BLaER1 treated with 17β-estradiol and CSF1 and Interleukin-3, amounts not matched to agents 10 nM and 100 nM (cell line): ENCODE data around the gene TTC7B.

Experiments
- H3K27ac ChIP-seq, 11 experiments: shearing (Covaris generic); formaldehyde crosslinking; 2 replicates each; pipeline ENCODE4 v1.8.1; 2022
- H3K27me3 ChIP-seq, 11 experiments: shearing (Covaris generic); formaldehyde crosslinking; 2 replicates each; pipeline ENCODE4 v1.8.1; 2022
- H3K36me3 ChIP-seq, 11 experiments: shearing (Covaris generic); formaldehyde crosslinking; 2 replicates each; pipeline ENCODE4 v1.8.1; 2022
- H3K4me1 ChIP-seq, 10 experiments: shearing (Covaris generic); formaldehyde crosslinking; 2 replicates each; pipeline ENCODE4 v1.8.1; 2022
- H3K4me2 ChIP-seq, 11 experiments: shearing (Covaris generic); formaldehyde crosslinking; 2 replicates each; pipeline ENCODE4 v1.8.1; 2022
- H3K4me3 ChIP-seq, 10 experiments: shearing (Covaris generic); formaldehyde crosslinking; 2 replicates each; pipeline ENCODE4 v1.8.1; 2022
- H3K9ac ChIP-seq, 11 experiments: shearing (Covaris generic); formaldehyde crosslinking; 2 replicates each; pipeline ENCODE4 v1.8.1; 2022
- H3K9me3 ChIP-seq, 11 experiments: shearing (Covaris generic); formaldehyde crosslinking; replicated peaks in 1 of 11; 2 replicates each; pipeline ENCODE4 v1.8.1; 2022
- H4K20me1 ChIP-seq, 11 experiments: shearing (Covaris generic); formaldehyde crosslinking; 2 replicates each; pipeline ENCODE4 v1.8.1; 2022
- Cebpa-rat ChIP-seq, 11 experiments: shearing (Covaris generic); IDR thresholded peaks; 2 replicates each; pipeline ENCODE4 v1.8.1; 2022

The TTC7B gene

DNA sequence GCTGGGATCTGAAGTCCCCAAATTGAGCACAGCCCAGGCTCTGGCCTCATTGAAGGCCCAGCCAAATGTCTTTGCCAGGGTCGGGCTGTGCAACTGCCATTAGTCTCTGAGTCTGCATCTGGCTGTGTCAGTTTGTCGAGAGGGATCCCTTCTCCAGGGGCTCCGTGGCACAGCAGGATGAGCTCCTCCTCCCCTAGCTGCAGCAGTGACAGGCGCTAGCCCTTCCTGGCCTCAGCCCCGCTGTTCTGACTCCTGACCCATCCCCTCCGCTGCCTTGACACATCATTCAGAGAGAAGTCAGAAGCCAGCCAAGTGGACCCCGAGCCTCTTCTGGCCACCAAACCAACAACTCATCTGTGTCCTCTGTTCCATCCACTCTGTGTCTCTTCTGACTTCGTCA is 231.1 kb downstream of the TTC7B start:
- no peak overlapping the region for H3K27ac ChIP-seq
- H3K36me3 ChIP-seq, result peaks cover 0 to 72% (median 16%) of the 10 kb centered on the region in 11 experiments; a peak in 14 of 22 replicates
- H3K27me3 ChIP-seq, result no peaks in the 10 kb centered on the region
- no peak overlapping the region for H3K4me3 ChIP-seq
- H3K4me1 ChIP-seq, result no peaks in the 10 kb centered on the region
- TF ChIP-seq Cebpa-rat (IDR thresholded peaks at IDR 0.05), result no peak
- H3K4me2 ChIP-seq, result no peak overlapping the region
- H3K9me3 ChIP-seq, result peaks cover 0 to 20% (median 12%) of the 10 kb centered on the region in 11 experiments; a peak in 18 of 22 replicates
- H3K9ac ChIP-seq, result no peak overlapping the region
- H4K20me1 ChIP-seq, result no peaks in the 10 kb centered on the region

DNA sequence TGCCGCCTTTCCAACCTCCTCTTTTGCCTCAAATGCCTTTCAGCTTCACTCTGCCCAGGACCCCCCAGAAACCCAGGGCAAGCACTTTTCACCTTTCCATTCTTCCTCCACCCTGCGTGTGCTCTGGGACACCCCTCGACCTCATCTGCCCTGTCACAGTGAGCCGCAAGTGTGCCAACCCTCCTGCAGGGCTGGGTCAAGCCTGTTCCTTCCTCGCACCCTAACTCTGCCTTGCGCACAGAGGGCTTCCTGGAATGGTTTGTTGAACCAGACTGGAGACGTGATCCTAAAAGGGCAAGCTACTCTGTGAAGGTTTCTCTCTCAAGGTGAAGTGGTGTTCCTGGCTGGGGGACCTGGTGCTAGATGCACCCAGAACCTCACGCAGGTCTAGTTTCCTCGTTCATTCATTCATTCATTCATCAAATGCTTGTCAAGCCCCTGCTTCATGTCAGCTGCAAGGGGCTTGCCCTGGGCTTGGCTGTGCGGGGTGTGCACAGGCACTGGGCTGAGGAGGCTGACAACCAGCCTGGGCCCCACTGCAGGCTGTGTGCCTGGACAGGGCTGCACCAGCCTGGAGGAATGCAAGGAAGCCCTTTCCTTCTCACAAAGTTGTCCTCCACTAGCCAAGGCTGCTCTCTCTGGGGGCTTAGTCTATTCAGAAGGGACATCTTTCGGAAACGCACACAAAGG is 232.2 kb downstream of the TTC7B start:
- H3K4me1 ChIP-seq, result no peaks in the 10 kb centered on the region
- H4K20me1 ChIP-seq, result no peaks in the 10 kb centered on the region
- peaks cover 0 to 20% (median 12%) of the 10 kb centered on the region in 11 experiments; a peak in 18 of 22 replicates for H3K9me3 ChIP-seq
- no peaks in the 10 kb centered on the region for H3K27me3 ChIP-seq
- H3K4me3 ChIP-seq, result no peak overlapping the region
- H3K27ac ChIP-seq, result no peak overlapping the region
- TF ChIP-seq Cebpa-rat (IDR thresholded peaks at IDR 0.05), result no peak
- no peak overlapping the region for H3K4me2 ChIP-seq
- H3K36me3 ChIP-seq, result peaks cover 0 to 74% (median 16%) of the 10 kb centered on the region in 11 experiments; a peak in 14 of 22 replicates
- no peak overlapping the region for H3K9ac ChIP-seq

DNA sequence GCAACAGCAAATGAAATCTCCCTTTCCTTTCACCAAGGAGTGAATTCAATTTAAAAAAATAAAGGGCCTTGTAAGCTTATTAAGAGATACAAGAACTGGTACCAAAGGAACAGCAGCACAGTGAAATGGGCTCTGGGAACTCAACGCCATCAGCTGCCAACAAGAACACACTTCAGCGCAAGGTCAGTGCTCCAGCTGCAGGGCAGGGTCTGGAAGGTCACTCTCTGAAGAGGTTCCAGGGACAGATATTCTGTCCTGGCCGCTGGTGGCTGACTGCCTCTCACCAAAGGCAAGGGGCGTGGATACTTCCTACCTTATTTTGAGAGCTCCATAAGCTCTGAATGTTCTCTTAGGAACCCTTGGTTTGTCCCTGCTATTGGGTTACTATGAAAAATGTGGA is 232.8 kb downstream of the TTC7B start:
- H3K36me3 ChIP-seq, result peaks cover 0 to 78% (median 16%) of the 10 kb centered on the region in 11 experiments; a peak in 15 of 22 replicates
- no peak overlapping the region for H3K27ac ChIP-seq
- no peaks in the 10 kb centered on the region for H4K20me1 ChIP-seq
- no peaks in the 10 kb centered on the region for H3K4me1 ChIP-seq
- no peaks in the 10 kb centered on the region for H3K27me3 ChIP-seq
- H3K4me2 ChIP-seq, result no peak overlapping the region
- peaks cover 0 to 20% (median 12%) of the 10 kb centered on the region in 11 experiments; a peak in 18 of 22 replicates for H3K9me3 ChIP-seq
- no peak overlapping the region for H3K9ac ChIP-seq
- no peak overlapping the region for H3K4me3 ChIP-seq
- TF ChIP-seq Cebpa-rat (IDR thresholded peaks at IDR 0.05), result no peak

DNA sequence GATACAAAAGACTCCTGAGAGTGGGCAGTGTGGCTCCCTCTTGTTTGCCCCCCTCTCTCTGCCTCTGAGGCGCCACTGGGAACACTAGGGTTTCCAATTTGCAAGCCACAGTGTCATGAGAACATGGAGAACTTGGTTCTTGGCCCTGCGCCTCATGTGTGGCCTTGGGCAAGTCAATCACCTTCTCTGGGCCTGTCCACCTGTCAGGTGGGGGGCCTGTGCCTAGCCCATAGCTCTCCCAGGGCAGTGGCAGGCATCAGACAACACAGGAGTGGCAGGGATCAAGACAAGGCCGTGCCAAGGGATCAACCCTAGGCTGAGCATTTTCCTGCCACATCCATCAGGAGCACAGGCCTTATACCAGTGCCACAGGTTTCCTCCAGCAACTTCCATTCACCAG is 234.1 kb downstream of the TTC7B start:
- Histone ChIP-seq H3K4me3 (no peak overlapping the region), H3K27ac (no peak overlapping the region), H3K36me3 (peaks cover 0 to 79% (median 22%) of the 10 kb centered on the region in 11 experiments; a peak in 16 of 22 replicates), H3K9ac (no peak overlapping the region), H3K27me3 (no peaks in the 10 kb centered on the region), H4K20me1 (no peaks in the 10 kb centered on the region), H3K9me3 (peaks cover 0 to 20% (median 12%) of the 10 kb centered on the region in 11 experiments; a peak in 18 of 22 replicates), H3K4me1 (peaks cover 0 to 6% (median 0%) of the 10 kb centered on the region in 10 experiments; a peak in 2 of 20 replicates), H3K4me2 (no peak overlapping the region)
- TF ChIP-seq Cebpa-rat (IDR thresholded peaks at IDR 0.05), result no peak

DNA sequence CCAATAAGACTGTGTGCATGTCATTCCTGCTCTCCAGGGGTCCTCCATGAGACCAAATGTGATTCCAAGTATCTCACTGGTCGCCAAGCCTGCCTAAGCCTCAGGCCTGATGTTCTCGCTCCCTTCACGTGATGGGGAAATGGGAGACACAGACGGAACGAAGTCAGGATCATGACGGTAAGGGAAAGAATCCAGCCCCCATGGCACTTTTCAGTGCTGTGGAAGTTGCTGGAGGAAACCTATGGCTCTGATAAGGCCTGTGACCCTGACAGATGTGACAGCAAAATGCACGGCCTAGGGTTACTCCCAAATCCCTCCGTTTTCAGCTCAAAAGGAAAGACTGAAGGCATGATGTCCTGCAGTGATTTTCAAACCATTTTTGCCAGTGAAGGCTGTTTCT is 234.5 kb downstream of the TTC7B start:
- Histone ChIP-seq H3K9me3 (peaks cover 0 to 20% (median 12%) of the 10 kb centered on the region in 11 experiments; a peak in 18 of 22 replicates), H3K9ac (no peak overlapping the region), H3K4me2 (no peak overlapping the region), H3K36me3 (peaks cover 0 to 77% (median 22%) of the 10 kb centered on the region in 11 experiments; a peak in 16 of 22 replicates), H3K4me3 (no peak overlapping the region), H4K20me1 (no peaks in the 10 kb centered on the region), H3K4me1 (peaks cover 0 to 8% (median 0%) of the 10 kb centered on the region in 10 experiments; a peak in 2 of 20 replicates), H3K27ac (no peak overlapping the region), H3K27me3 (no peaks in the 10 kb centered on the region)
- TF ChIP-seq Cebpa-rat (IDR thresholded peaks at IDR 0.05), result no peak

DNA sequence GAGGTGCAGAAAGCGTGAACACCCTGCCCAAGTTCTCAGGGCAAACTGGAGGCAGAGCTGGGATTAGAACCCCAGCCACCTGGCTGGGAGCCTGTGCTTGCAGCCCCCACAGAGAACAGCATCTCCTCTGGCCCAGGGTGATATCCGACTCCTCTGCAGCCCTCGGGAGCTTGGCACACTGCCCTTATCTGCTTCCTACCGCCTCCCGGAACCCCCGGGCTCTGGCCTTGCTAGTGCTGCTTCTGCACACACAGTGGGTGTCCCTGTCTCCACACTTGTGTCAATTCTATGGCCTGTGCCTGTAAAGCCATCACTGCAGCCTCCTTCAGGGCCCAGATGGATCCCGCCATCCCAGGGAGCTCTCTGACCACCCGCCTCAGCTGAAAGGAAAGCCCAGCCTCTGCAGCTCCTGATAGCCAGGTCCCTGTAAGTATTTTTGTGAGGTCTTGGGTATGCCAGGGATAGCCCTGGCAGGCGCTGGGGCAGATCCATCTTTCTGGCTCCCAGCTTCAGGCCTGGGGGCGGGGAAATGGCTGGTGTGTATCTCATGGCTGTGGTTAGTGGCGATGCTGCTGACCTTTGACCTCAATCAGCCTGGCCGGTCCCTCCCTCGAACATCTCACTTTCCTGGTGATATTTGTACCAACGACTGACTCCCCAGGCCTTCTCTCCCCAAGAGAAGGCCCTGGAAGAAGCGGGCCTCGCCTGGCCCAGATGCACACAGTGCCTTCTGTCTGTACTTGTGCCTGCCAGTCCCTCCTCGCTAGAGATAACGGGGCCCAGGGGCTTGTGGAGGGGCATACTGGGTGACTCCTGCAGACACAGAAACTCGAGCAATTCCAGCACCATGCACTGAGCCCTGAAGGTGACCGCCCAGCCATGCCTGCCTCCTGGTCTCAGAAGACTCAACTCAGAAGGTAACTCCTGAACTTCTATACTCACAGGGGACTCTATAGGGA is 235.6 kb downstream of the TTC7B start:
- Histone ChIP-seq H4K20me1 (no peaks in the 10 kb centered on the region), H3K4me3 (no peak overlapping the region), H3K9ac (no peak overlapping the region), H3K9me3 (peaks cover 0 to 20% (median 12%) of the 10 kb centered on the region in 11 experiments; a peak in 18 of 22 replicates), H3K4me1 (peaks cover 0 to 8% (median 0%) of the 10 kb centered on the region in 10 experiments; a peak in 2 of 20 replicates), H3K36me3 (peaks cover 0 to 80% (median 22%) of the 10 kb centered on the region in 11 experiments; a peak in 16 of 22 replicates), H3K27me3 (no peaks in the 10 kb centered on the region), H3K4me2 (no peak overlapping the region), H3K27ac (no peak overlapping the region)
- TF ChIP-seq Cebpa-rat (IDR thresholded peaks at IDR 0.05), result no peak

DNA sequence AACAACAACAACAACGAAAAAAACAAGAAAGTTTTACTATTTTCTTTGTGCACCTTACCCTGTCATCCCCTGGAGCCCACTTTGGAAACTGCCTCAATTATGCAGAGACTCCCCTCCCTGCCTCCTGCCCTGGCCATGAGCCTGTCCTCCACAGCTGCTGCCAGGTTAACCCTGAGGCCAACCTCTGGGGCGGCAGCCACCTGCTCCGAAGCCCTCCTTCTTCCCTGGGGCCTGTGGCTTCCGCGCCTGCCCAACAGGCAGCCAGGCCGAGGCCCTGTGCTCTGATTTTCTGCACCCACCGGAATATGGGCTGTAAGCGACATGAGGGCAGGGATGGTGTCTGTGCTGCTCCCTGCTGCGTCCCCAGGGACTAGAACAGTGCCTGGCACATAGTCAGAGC is 236.4 kb downstream of the TTC7B start:
- Histone ChIP-seq H3K4me1 (peaks cover 0 to 13% (median 0%) of the 10 kb centered on the region in 10 experiments; a peak in 6 of 20 replicates), H3K36me3 (peaks cover 0 to 80% (median 22%) of the 10 kb centered on the region in 11 experiments; a peak in 16 of 22 replicates), H3K4me2 (no peak overlapping the region), H3K4me3 (no peak overlapping the region), H3K27me3 (no peaks in the 10 kb centered on the region), H3K9ac (no peak overlapping the region), H4K20me1 (no peaks in the 10 kb centered on the region), H3K9me3 (peaks cover 0 to 20% (median 12%) of the 10 kb centered on the region in 11 experiments; a peak in 18 of 22 replicates), H3K27ac (no peak overlapping the region)
- no peak for TF ChIP-seq Cebpa-rat (IDR thresholded peaks at IDR 0.05)

DNA sequence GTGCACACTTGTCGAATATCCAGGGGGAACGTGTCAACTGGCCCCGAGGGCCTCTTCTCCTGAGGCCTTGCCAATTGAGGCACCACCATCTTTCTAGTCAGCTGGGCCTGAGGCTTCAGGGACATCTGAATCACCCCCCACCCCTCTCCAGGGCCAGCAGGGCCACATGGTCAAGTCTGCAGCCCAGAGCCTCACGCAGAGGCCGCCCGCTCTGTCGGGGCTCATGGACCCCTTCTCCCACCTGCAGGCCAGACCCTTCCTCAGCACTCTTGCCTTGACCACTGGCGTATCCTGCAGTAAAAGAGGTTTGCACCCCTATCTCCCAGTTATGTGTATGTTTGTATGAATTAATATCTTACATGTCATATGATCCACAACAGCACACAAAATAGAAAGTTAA is 237.1 kb downstream of the TTC7B start:
- no peak overlapping the region for H3K9ac ChIP-seq
- no peak overlapping the region for H3K27ac ChIP-seq
- no peaks in the 10 kb centered on the region for H3K27me3 ChIP-seq
- peaks cover 0 to 78% (median 22%) of the 10 kb centered on the region in 11 experiments; a peak in 16 of 22 replicates for H3K36me3 ChIP-seq
- peaks cover 0 to 17% (median 0%) of the 10 kb centered on the region in 10 experiments; a peak in 6 of 20 replicates for H3K4me1 ChIP-seq
- peaks cover 0 to 20% (median 12%) of the 10 kb centered on the region in 11 experiments; a peak in 18 of 22 replicates for H3K9me3 ChIP-seq
- no peak overlapping the region for H3K4me3 ChIP-seq
- TF ChIP-seq Cebpa-rat (IDR thresholded peaks at IDR 0.05), result no peak
- H4K20me1 ChIP-seq, result no peaks in the 10 kb centered on the region
- H3K4me2 ChIP-seq, result no peak overlapping the region
